SK-N-SH treated with all-trans-retinoic acid at 6 μM for 48 hours (cell line): ENCODE data around the gene DDX20.

ENCODE experiments used
- ARNTL ChIP-seq: fragments of 450-650 bp; formaldehyde crosslinking; IDR thresholded peaks from 2 replicates; pipeline ENCODE4 v1.5.0; 2020; ENCODE audit warnings: low read depth, mild to moderate bottlenecking, moderate library complexity, borderline replicate concordance
- ZFP3 ChIP-seq: fragments of 250-450 bp; sonication (Bioruptor Pico); IDR thresholded peaks from 2 replicates; pipeline ENCODE4 v1.5.0; 2020; ENCODE audit warnings: mild to moderate bottlenecking, moderate library complexity
- ZFP30 ChIP-seq: fragments of 450-650 bp; formaldehyde crosslinking; IDR thresholded peaks from 2 replicates; pipeline ENCODE4 v1.5.0; 2022; ENCODE audit warnings: mild to moderate bottlenecking, moderate library complexity
- ZNF565 ChIP-seq: fragments of 450-650 bp; formaldehyde crosslinking; conservative IDR thresholded peaks from 2 replicates; pipeline ENCODE4 v1.5.0; 2020; ENCODE audit warnings: low read depth, mild to moderate bottlenecking, moderate library complexity
- TF ChIP-seq, protein P1 (sequence below): fragments of 250-450 bp; sonication (Bioruptor Pico); IDR thresholded peaks from 2 replicates; pipeline ENCODE4 v1.8.0; 2020; ENCODE audit warnings: mild to moderate bottlenecking, moderate library complexity, borderline replicate concordance

DNA sequence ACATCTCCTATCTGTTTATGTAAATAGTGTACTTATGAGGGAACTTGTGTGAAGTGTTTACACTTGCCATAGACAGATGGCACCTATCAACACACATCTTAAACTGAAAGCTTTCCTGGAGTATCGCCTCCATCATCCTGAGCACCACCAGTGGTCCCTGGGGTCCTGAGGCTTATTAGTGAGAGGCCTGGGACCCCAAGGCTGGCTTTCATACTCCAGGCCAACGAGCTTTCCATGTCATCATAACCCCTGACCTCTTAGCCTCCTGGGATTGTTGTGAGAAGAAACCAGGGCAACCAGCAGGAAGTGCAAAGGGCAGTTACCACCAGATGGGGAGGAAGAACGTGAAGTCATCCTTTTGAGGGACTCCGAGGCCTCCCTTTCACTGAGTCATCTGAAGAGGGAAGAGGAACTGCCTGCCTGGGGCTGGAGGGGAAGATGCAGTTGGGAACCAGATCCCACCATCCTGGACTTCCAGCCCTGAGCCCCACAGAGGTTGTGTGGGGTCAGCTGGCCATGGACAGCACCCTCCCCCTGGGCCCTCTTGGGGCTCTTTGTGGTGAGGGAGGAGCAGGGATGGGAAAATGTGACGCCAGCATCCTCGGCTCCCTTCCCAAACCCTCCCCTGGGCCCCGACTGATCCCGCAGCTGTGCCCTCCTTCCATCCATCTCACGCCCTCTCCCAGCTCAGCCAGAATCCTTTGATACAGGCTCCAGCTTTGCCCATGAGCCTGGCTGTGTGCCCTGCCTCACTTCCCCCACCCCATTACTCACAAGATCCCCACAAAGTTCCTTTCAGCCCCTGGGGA, 22.3 kb upstream of the DDX20 start:
- TF ChIP-seq ARNTL = no peak
- TF ChIP-seq ZNF565 (CRISPR knock-in tag) = no peak
- TF ChIP-seq, protein P1, sequence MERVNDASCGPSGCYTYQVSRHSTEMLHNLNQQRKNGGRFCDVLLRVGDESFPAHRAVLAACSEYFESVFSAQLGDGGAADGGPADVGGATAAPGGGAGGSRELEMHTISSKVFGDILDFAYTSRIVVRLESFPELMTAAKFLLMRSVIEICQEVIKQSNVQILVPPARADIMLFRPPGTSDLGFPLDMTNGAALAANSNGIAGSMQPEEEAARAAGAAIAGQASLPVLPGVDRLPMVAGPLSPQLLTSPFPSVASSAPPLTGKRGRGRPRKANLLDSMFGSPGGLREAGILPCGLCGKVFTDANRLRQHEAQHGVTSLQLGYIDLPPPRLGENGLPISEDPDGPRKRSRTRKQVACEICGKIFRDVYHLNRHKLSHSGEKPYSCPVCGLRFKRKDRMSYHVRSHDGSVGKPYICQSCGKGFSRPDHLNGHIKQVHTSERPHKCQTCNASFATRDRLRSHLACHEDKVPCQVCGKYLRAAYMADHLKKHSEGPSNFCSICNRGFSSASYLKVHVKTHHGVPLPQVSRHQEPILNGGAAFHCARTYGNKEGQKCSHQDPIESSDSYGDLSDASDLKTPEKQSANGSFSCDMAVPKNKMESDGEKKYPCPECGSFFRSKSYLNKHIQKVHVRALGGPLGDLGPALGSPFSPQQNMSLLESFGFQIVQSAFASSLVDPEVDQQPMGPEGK (CRISPR knock-in tag) = no peak
- TF ChIP-seq ZFP30 (CRISPR knock-in tag) = no peak
- TF ChIP-seq ZFP3 = no peak
